GM12878 (cell line): ENCODE results near the gene CLASP1. TPM values are rescaled to one million over a fixed set of nuclear protein-coding genes. Genes with fewer than 3 reads are reported as not detected.

ENCODE experiments used
- ATAC-seq: fragments of 200-7000 bp; cut with Tn5 transposase; 3 replicates; pipeline ENCODE4 v1.9.1; 2020; ENCODE audit warnings: mild to moderate bottlenecking, moderate library complexity
- BruUV-seq: library from RNA; stranded (reverse); fragments of 400-500 nt; replicated peaks from 2 replicates; lab custom pipeline; 2021; lab: Mats Ljungman, UMichigan
- CTCF ChIA-PET: fragments of 300-600 bp; sonication (Branson Sonifier 250); formaldehyde crosslinking; extraction: SDS; loops from one replicate; lab custom pipeline; 2021; ENCODE audit warnings: inconsistent platforms; lab: Yijun Ruan, JAX
- POLR2A ChIA-PET: fragments of 350-600 bp; formaldehyde crosslinking; extraction: SDS; loops from one replicate; lab custom pipeline; 2021; ENCODE audit warnings: inconsistent platforms; lab: Charles Lee
- RAD21 ChIA-PET: fragments of 300-600 bp; sonication (Branson Sonifier 250); formaldehyde crosslinking; loops from one replicate; lab custom pipeline; 2023; ENCODE audit warnings: antibody characterized with exemption; ENCODE audit not compliant: unreplicated experiment; lab: Charles Lee
- SMC1A ChIA-PET: fragments of 300-600 bp; sonication (Branson Sonifier 250); formaldehyde crosslinking; loops from one replicate; lab custom pipeline; 2023; ENCODE audit not compliant: unreplicated experiment, uncharacterized antibody; lab: Charles Lee
- DNase-seq: peaks from one replicate; pipeline ENCODE4 v3.0.0-alpha.2; 2011; ENCODE audit warnings: low read depth, low spot score
- FAIRE-seq: peaks from 3 replicates; lab custom pipeline; 2011; peaks lifted over from hg19 to GRCh38; lab: Jason Lieb, UNC
- H2AFZ ChIP-seq: 2 replicates; pipeline ENCODE4 v1.6.0; 2011; ENCODE audit warnings: low read depth, low read length, control low read depth; ENCODE audit not compliant: control insufficient read depth
- H3K27ac ChIP-seq: 2 replicates; pipeline ENCODE4 v1.5.1; 2011; ENCODE audit warnings: control low read depth; ENCODE audit not compliant: control insufficient read depth, insufficient read depth
- H3K27me3 ChIP-seq, 2 experiments: replicated peaks in 1 of 2; 2 replicates each; pipeline versions ENCODE4 v1.6.0 to v1.6.1; 2011; ENCODE audit warnings: low read length in 1 of 2; ENCODE audit not compliant: control insufficient read depth in 2 of 2, insufficient read depth in 2 of 2
- H3K36me3 ChIP-seq, 2 experiments: 2 replicates each; pipeline ENCODE4 v1.5.1; 2011; ENCODE audit warnings: low read length in 1 of 2; ENCODE audit not compliant: control insufficient read depth in 2 of 2, insufficient read depth in 2 of 2
- H3K4me1 ChIP-seq: 2 replicates; pipeline ENCODE4 v1.6.1; 2011; ENCODE audit warnings: mild to moderate bottlenecking, low read length, moderate library complexity, mixed read lengths; ENCODE audit not compliant: control insufficient read depth, insufficient read depth
- H3K4me2 ChIP-seq: 2 replicates; pipeline ENCODE4 v1.6.0; 2011; ENCODE audit warnings: control low read depth; ENCODE audit not compliant: control insufficient read depth, insufficient read depth
- H3K4me3 ChIP-seq: fragments of 200-600 bp; sonication (generic); 2 replicates; pipeline ENCODE4 v1.5.1; 2016
- H3K79me2 ChIP-seq: 2 replicates; pipeline ENCODE4 v1.6.0; 2011; ENCODE audit warnings: low read length; ENCODE audit not compliant: control insufficient read depth, insufficient read depth
- H3K9ac ChIP-seq: 2 replicates; pipeline ENCODE4 v1.8.0; 2011; ENCODE audit warnings: low read length, control low read depth, mixed read lengths; ENCODE audit not compliant: control insufficient read depth, insufficient read depth
- H3K9me3 ChIP-seq: replicated peaks from 3 replicates; pipeline ENCODE4 v1.5.1; 2011; ENCODE audit warnings: mild to moderate bottlenecking, low read length; ENCODE audit not compliant: control insufficient read depth, insufficient read depth
- H4K20me1 ChIP-seq: 2 replicates; pipeline ENCODE4 v1.6.0; 2011; ENCODE audit not compliant: control insufficient read depth, insufficient read depth
- CHD1 ChIP-seq: IDR thresholded peaks from 2 replicates; pipeline ENCODE4 v1.6.1; 2012; ENCODE audit warnings: low read depth, low read length, improper control_type of control experiment
- CHD4 ChIP-seq: fragments of 200-600 bp; sonication (generic); IDR thresholded peaks from 2 replicates; pipeline ENCODE4 v1.6.1; 2016; ENCODE audit warnings: mild to moderate bottlenecking
- FOXK2 ChIP-seq: fragments of 450-650 bp; IDR thresholded peaks from 2 replicates; pipeline ENCODE4 v1.6.1; 2017; ENCODE audit warnings: mild to moderate bottlenecking, moderate library complexity
- HDAC2 ChIP-seq: fragments of 200-600 bp; sonication (generic); IDR thresholded peaks from 2 replicates; pipeline ENCODE4 v1.6.1; 2017
- HSF1 ChIP-seq: fragments of 150-350 bp; IDR thresholded peaks from 2 replicates; pipeline ENCODE4 v1.6.1; 2014; ENCODE audit warnings: mild to moderate bottlenecking, low read depth, low read length
- IKZF1 ChIP-seq: fragments of 450-650 bp; conservative IDR thresholded peaks from 2 replicates; pipeline ENCODE4 v1.6.1; 2017; ENCODE audit warnings: antibody characterized with exemption, mild to moderate bottlenecking
- IRF5 ChIP-seq: fragments of 450-650 bp; IDR thresholded peaks from 2 replicates; pipeline ENCODE4 v1.6.1; 2017; ENCODE audit warnings: borderline replicate concordance
- MEF2B ChIP-seq: fragments of 450-650 bp; IDR thresholded peaks from 2 replicates; pipeline ENCODE4 v1.6.1; 2018; ENCODE audit warnings: mild to moderate bottlenecking, moderate library complexity; ENCODE audit not compliant: partially characterized antibody, poor library complexity, severe bottlenecking
- PRDM15 ChIP-seq: fragments of 450-650 bp; formaldehyde crosslinking; IDR thresholded peaks from 2 replicates; pipeline ENCODE4 v1.4.0; 2020; ENCODE audit warnings: mild to moderate bottlenecking, moderate library complexity
- RUNX3 ChIP-seq: IDR thresholded peaks from 2 replicates; pipeline ENCODE4 v1.6.1; 2012; ENCODE audit warnings: low read length, inconsistent platforms
- SIX5 ChIP-seq: IDR thresholded peaks from 2 replicates; pipeline ENCODE4 v1.6.1; 2011; ENCODE audit warnings: mild to moderate bottlenecking, low read depth, low read length, moderate library complexity; ENCODE audit not compliant: severe bottlenecking
- SP1 ChIP-seq: IDR thresholded peaks from one replicate; pipeline ENCODE4 v1.6.1; 2011; ENCODE audit warnings: low read depth, low read length
- TCF7 ChIP-seq: IDR thresholded peaks from 2 replicates; pipeline ENCODE4 v1.6.1; 2014; ENCODE audit warnings: antibody characterized with exemption, borderline replicate concordance
- USF1 ChIP-seq: IDR thresholded peaks from 2 replicates; pipeline ENCODE4 v1.6.1; 2011; ENCODE audit warnings: borderline replicate concordance, low read depth, mild to moderate bottlenecking, moderate library complexity, mixed read lengths, low read length; ENCODE audit not compliant: insufficient read depth; ENCODE audit errors: extremely low read length
- USF2 ChIP-seq: IDR thresholded peaks from 2 replicates; pipeline ENCODE4 v1.6.1; 2011; ENCODE audit warnings: low read depth, low read length, improper control_type of control experiment, borderline replicate concordance
- WGBS: methylation state at CpG from one replicate; pipeline ENCODE4 v1.1.6; 2016; ENCODE audit warnings: low lambda C conversion rate; ENCODE audit not compliant: insufficient replicate concordance, insufficient coverage; ENCODE audit errors: missing lambda C conversion rate; 5-methylcytosine and 5-hydroxymethylcytosine counted together
- in situ Hi-C: fragments of 300-500 bp; cut with MboI; formaldehyde crosslinking; loops from 9 replicates; pipeline ENCODE4 v1.14.3; 2018; ENCODE audit warnings: mixed read lengths
- intact Hi-C: fragments of 100-400 bp; cut with micrococcal nuclease; formaldehyde crosslinking; loops from one replicate; pipeline ENCODE4 v1.14.2; 2022; ENCODE audit not compliant: unreplicated experiment
- polyA plus RNA-seq, 11 experiments: library from polyadenylated mRNA; depleted of rRNA in 4 of 11; unstranded in 6 of 11; stranded (reverse) in 5 of 11; fragments of >200 nt; fragmentation: Nextera tagmentation in 4 of 11; fragmentation: Illumina TruSeq in 1 of 11; extraction: Ambion mirVana in 4 of 11; extraction: Trizol in 1 of 11; gene quantifications; 1 replicate in 1 of 11; 2 replicates in 10 of 11; pipeline versions ENCODE4 v1.2.1 to v1.2.3, GENCODE V29; 2011 to 2016; ENCODE audit warnings: inconsistent platforms in 2 of 11, missing spikeins in 2 of 11, low read depth in 1 of 11
- total RNA-seq, 4 experiments: library from RNA; depleted of rRNA in 3 of 4; stranded (reverse); fragments of >200 nt in 3 of 4; fragmentation: Illumina TruSeq in 1 of 4; extraction: Trizol in 1 of 4; gene quantifications; 2 replicates each; pipeline versions ENCODE4 v1.2.1 to v1.2.3, GENCODE V29; 2013 to 2021

The CLASP1 gene
- total and polyA plus RNA-seq, 10 of the 15 experiments (the other 5 are each of a cell fraction or from before 2014, with no cell fraction given) = 1.4 to 62.4 (median 32.9) TPM

GRCh38 chr2:121368155-121368554, 281.1 kb downstream of the CLASP1 start:
- Histone ChIP-seq H3K4me1 (peaks cover 9% of the 10 kb centered on the region), H3K4me2 (no peak overlapping the region), H3K9ac (no peak overlapping the region), H3K4me3 (no peak overlapping the region), H3K9me3 (no peaks in the 10 kb centered on the region), H3K27ac (no peak overlapping the region), H3K27me3 (no peaks in the 10 kb centered on the region), H3K79me2 (no peaks in the 10 kb centered on the region), H3K36me3 (peaks cover 9 to 28% of the 10 kb centered on the region in 2 experiments), H2AFZ (no peak overlapping the region), H4K20me1 (no peaks in the 10 kb centered on the region)
- ATAC-seq = no peak
- FAIRE-seq = no peak
- 98% methylated on average over 7 of the region's 7 CpGs for WGBS
- ChIA-PET SMC1A (no interaction called here), RAD21 (no interaction called here), POLR2A (no interaction called here), CTCF (no interaction called here)
- TF ChIP-seq PRDM15 (CRISPR knock-in tag) (no peak), RUNX3 (no peak), IKZF1 (no peak), SP1 (no peak), HSF1 (no peak), TCF7 (no peak), FOXK2 (no peak), SIX5 (no peak), USF1 (no peak), MEF2B (no peak), HDAC2 (no peak), USF2 (no peak), IRF5 (no peak), CHD4 (no peak), CHD1 (no peak)
- no peak for DNase-seq
- no TSS peak for BruUV-seq
- intact Hi-C loops (no loop called here), in situ Hi-C loops (no loop called here)
